ENCODE measurements around the gene NMB. TPM values are rescaled to one million over a fixed set of nuclear protein-coding genes. Genes with fewer than 3 reads are reported as not detected.

Gene NMB
- total and polyA plus RNA-seq, 7 donors, result 1.0 to 6.3 (median 2.1) TPM

GRCh38 chr15:84658788-84659411 lies 901 bp upstream of the NMB start:
- intact Hi-C loops (cut with DNase I), result loop anchor here in 1 of 2 donors (5.0 to 10.0 kb wide), 2 partner anchors 218 to 266 kb away; no protein-coding TSS in a partner anchor
- peaks cover 14% of the 10 kb centered on the region for H3K4me1 ChIP-seq
- H3K9me3 ChIP-seq, result no peaks in the 10 kb centered on the region
- 40 to 56% (median 45%) methylated on average over 7 of the region's 7 CpGs for WGBS, 3 donors
- peak overlapping the region; percentile 73 for H3K4me3 ChIP-seq
- DNase-seq (no peak), ATAC-seq (no peak)
- TF ChIP-seq, protein P1, sequence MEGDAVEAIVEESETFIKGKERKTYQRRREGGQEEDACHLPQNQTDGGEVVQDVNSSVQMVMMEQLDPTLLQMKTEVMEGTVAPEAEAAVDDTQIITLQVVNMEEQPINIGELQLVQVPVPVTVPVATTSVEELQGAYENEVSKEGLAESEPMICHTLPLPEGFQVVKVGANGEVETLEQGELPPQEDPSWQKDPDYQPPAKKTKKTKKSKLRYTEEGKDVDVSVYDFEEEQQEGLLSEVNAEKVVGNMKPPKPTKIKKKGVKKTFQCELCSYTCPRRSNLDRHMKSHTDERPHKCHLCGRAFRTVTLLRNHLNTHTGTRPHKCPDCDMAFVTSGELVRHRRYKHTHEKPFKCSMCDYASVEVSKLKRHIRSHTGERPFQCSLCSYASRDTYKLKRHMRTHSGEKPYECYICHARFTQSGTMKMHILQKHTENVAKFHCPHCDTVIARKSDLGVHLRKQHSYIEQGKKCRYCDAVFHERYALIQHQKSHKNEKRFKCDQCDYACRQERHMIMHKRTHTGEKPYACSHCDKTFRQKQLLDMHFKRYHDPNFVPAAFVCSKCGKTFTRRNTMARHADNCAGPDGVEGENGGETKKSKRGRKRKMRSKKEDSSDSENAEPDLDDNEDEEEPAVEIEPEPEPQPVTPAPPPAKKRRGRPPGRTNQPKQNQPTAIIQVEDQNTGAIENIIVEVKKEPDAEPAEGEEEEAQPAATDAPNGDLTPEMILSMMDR (IDR thresholded peaks at IDR 0.05), result no peak
- H3K27me3 ChIP-seq (ENCODE audit: insufficient read depth in 3 of 3, low read length in 2 of 3), result no peaks in the 10 kb centered on the region
- peaks cover 3 to 4% of the 10 kb centered on the region in 2 donors for H3K36me3 ChIP-seq (ENCODE audit: insufficient read depth in 1 of 2, low read depth in 1 of 2)
- H3K27ac ChIP-seq, result peak overlapping the region; percentile 80

DNA sequence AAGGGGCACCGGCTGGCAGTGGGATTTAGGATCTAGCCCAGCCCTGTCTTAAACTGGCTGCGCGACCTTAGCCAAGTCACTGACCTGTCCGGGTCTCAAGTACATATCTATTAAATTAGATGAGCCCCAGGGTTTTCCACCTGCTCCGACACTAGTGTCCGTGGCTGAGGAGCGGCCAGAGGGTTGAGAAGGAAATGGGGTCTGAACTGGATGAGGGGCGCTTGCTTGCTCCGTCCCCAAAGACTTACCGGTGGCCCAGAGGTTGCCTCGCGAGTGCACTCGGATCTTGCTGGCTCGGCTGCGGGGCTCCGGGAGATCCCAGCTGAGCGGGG lies 285 bp downstream of the NMB start:
- 17 to 20% (median 19%) methylated on average over 15 to 17 of the region's 17 CpGs for WGBS, 3 donors
- Histone ChIP-seq H3K4me1 (peaks cover 19% of the 10 kb centered on the region), H3K27ac (peak overlapping the region; percentile 80), H3K4me3 (peak overlapping the region; percentile 73), H3K36me3 (ENCODE audit: insufficient read depth in 1 of 2, low read depth in 1 of 2) (peaks cover 3 to 10% of the 10 kb centered on the region in 2 donors), H3K27me3 (ENCODE audit: insufficient read depth in 3 of 3, low read length in 2 of 3) (no peaks in the 10 kb centered on the region), H3K9me3 (no peaks in the 10 kb centered on the region)
- intact Hi-C loops (cut with DNase I), result loop anchor here in 1 of 2 donors (5.0 to 10.0 kb wide), 2 partner anchors 220 to 267 kb away; no protein-coding TSS in a partner anchor
- ATAC-seq, result no peak
- DNase-seq, result peak in 1 of 2 donors; percentile 59
- TF ChIP-seq, protein P1 (IDR thresholded peaks at IDR 0.05), result no peak

- Histone ChIP-seq H3K9me3 (no peaks in the 10 kb centered on the region), H3K27me3 (ENCODE audit: insufficient read depth in 3 of 3, low read length in 2 of 3) (no peaks in the 10 kb centered on the region), H3K4me1 (peaks cover 19% of the 10 kb centered on the region), H3K36me3 (ENCODE audit: insufficient read depth in 1 of 2, low read depth in 1 of 2) (peaks cover 3 to 18% of the 10 kb centered on the region in 2 donors), H3K27ac (no peak overlapping the region), H3K4me3 (peak overlapping the region; percentile 73)
- peak in 1 of 2 donors; percentile 29 for DNase-seq
- 90 to 93% (median 92%) methylated on average over 7 of the region's 7 CpGs for WGBS, 3 donors
- TF ChIP-seq, protein P1 (IDR thresholded peaks at IDR 0.05), result no peak
- no peak for ATAC-seq
- intact Hi-C loops (cut with DNase I), result loop anchor here in 1 of 2 donors (5.0 to 10.0 kb wide), 2 partner anchors 220 to 268 kb away; no protein-coding TSS in a partner anchor
Measured at GRCh38 chr15:84656972-84657371, 1.0 kb downstream of the NMB start.

GRCh38 chr15:84654689-84655453 lies 3.1 kb downstream of the NMB start:
- Histone ChIP-seq H3K36me3 (ENCODE audit: insufficient read depth in 1 of 2, low read depth in 1 of 2) (peaks cover 0 to 34% of the 10 kb centered on the region in 2 donors), H3K9me3 (no peaks in the 10 kb centered on the region), H3K27ac (peak overlapping the region; percentile 85), H3K4me1 (peaks cover 26% of the 10 kb centered on the region), H3K27me3 (ENCODE audit: insufficient read depth in 3 of 3, low read length in 2 of 3) (no peaks in the 10 kb centered on the region), H3K4me3 (peak overlapping the region; percentile 83)
- ATAC-seq, result peak; percentile 66 to 73 (median 70)
- intact Hi-C loops (cut with DNase I), result loop anchor here (5.0 to 10.0 kb wide), 5 partner anchors 53 to 270 kb away; partner anchors contain the start of genes ALPK3 (in 1 of the 2) and ZSCAN2 (in 1 of the 2)
- TF ChIP-seq, protein P1 (IDR thresholded peaks at IDR 0.05), result peak; percentile 55
- peak; percentile 83 to 89 for DNase-seq
- WGBS, 3 donors, result 4 to 6% (median 5%) methylated on average over 19 of the region's 19 CpGs
